ENCODE measurements around the gene GYS1. TPM values are rescaled to one million over a fixed set of nuclear protein-coding genes. Genes with fewer than 3 reads are reported as not detected.

Gene GYS1
- total RNA-seq, 1 donor from 2014 or later, result 17.7 TPM

DNA sequence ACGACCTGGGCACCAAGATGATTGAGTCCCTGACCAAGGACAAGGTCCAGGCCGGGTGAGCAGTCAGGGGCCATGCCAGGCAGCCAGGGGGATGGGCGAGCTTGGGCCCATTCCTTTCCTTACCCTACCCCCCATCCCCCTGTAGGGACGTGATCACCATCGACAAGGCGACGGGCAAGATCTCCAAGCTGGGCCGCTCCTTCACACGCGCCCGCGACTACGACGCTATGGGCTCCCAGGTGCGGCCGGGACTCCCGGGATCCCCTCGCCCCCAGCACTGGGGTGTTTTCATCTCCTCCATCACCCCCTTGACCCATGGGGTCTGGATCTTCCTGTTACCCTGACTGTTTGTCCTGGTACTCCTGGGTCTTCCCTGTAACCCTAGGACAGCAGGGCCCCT, 16.7 kb upstream of the GYS1 start:
- no peaks in the 10 kb centered on the region for H3K36me3 ChIP-seq
- Mint-ChIP-seq H3K27me3 (ENCODE audit: insufficient read depth, low read depth) (no peaks in the 10 kb centered on the region), H3K27ac (no peak overlapping the region), H3K36me3 (peaks cover 13% of the 10 kb centered on the region), H3K4me1 (no peaks in the 10 kb centered on the region), H3K9me3 (no peaks in the 10 kb centered on the region), H3K4me3 (no peak overlapping the region)
- H3K4me3 ChIP-seq, result no peak overlapping the region
- no peak overlapping the region for H2AFZ ChIP-seq (replicated peaks)
- H4K20me1 ChIP-seq (ENCODE audit: low read depth), result no peaks in the 10 kb centered on the region
- TF ChIP-seq, protein P1, sequence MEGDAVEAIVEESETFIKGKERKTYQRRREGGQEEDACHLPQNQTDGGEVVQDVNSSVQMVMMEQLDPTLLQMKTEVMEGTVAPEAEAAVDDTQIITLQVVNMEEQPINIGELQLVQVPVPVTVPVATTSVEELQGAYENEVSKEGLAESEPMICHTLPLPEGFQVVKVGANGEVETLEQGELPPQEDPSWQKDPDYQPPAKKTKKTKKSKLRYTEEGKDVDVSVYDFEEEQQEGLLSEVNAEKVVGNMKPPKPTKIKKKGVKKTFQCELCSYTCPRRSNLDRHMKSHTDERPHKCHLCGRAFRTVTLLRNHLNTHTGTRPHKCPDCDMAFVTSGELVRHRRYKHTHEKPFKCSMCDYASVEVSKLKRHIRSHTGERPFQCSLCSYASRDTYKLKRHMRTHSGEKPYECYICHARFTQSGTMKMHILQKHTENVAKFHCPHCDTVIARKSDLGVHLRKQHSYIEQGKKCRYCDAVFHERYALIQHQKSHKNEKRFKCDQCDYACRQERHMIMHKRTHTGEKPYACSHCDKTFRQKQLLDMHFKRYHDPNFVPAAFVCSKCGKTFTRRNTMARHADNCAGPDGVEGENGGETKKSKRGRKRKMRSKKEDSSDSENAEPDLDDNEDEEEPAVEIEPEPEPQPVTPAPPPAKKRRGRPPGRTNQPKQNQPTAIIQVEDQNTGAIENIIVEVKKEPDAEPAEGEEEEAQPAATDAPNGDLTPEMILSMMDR (IDR thresholded peaks at IDR 0.05), result no peak
- TF ChIP-seq EZH2 (IDR thresholded peaks at IDR 0.05) (no peak), EZH2phosphoT487 (IDR thresholded peaks at IDR 0.05) (no peak)
- H3K4me2 ChIP-seq, result no peak overlapping the region
- H3K9me3 ChIP-seq (ENCODE audit: low read depth), result no peaks in the 10 kb centered on the region
- H3K27me3 ChIP-seq, result no peaks in the 10 kb centered on the region
- no peak overlapping the region for H3K9ac ChIP-seq
- no peak overlapping the region for H3K27ac ChIP-seq
- no peaks in the 10 kb centered on the region for H3K4me1 ChIP-seq
- no peaks in the 10 kb centered on the region for H3F3A ChIP-seq (ENCODE audit: low read depth)
- DNase-seq (ENCODE audit: low spot score), result no peak
- H3K79me2 ChIP-seq (ENCODE audit: low read depth), result no peaks in the 10 kb centered on the region

DNA sequence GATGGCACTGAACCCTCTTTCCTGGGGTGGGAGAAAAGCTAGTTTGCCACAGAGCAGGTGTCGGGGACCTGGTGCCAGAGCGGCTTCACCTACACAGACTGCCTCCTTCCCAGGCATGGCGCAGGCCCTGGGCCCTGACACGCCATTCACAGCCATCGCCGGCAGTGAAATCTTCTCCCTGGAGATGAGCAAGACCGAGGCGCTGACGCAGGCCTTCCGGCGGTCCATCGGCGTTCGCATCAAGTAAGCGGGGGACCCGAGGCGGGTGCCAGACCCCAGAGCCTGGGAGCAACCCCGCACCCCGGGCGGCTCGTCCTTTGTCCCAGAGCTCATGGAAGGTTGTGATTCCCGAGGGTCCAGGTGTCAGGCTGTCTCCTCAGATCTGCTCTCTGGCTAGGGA, 13.8 kb upstream of the GYS1 start:
- no peaks in the 10 kb centered on the region for H3K27me3 ChIP-seq
- H3K27ac ChIP-seq, result no peak overlapping the region
- DNase-seq (ENCODE audit: low spot score), result no peak
- H3K9me3 ChIP-seq (ENCODE audit: low read depth), result no peaks in the 10 kb centered on the region
- no peak overlapping the region for H3K4me2 ChIP-seq
- no peaks in the 10 kb centered on the region for H3K4me1 ChIP-seq
- peaks cover 12% of the 10 kb centered on the region for H3K36me3 Mint-ChIP-seq
- no peaks in the 10 kb centered on the region for H3K79me2 ChIP-seq (ENCODE audit: low read depth)
- H3K27me3 Mint-ChIP-seq (ENCODE audit: insufficient read depth, low read depth), result no peaks in the 10 kb centered on the region
- H3K4me1 Mint-ChIP-seq, result no peaks in the 10 kb centered on the region
- no peak overlapping the region for H2AFZ ChIP-seq (replicated peaks)
- H3K4me3 ChIP-seq, result no peak overlapping the region
- H3K36me3 ChIP-seq, result no peaks in the 10 kb centered on the region
- no peaks in the 10 kb centered on the region for H3K9me3 Mint-ChIP-seq
- no peak overlapping the region for H3K27ac Mint-ChIP-seq
- no peaks in the 10 kb centered on the region for H3F3A ChIP-seq (ENCODE audit: low read depth)
- H3K9ac ChIP-seq, result no peak overlapping the region
- H3K4me3 Mint-ChIP-seq, result no peak overlapping the region
- no peak for TF ChIP-seq EZH2 (IDR thresholded peaks at IDR 0.05)
- TF ChIP-seq, protein P1 (IDR thresholded peaks at IDR 0.05), result no peak
- no peak for TF ChIP-seq EZH2phosphoT487 (IDR thresholded peaks at IDR 0.05)
- no peaks in the 10 kb centered on the region for H4K20me1 ChIP-seq (ENCODE audit: low read depth)

DNA sequence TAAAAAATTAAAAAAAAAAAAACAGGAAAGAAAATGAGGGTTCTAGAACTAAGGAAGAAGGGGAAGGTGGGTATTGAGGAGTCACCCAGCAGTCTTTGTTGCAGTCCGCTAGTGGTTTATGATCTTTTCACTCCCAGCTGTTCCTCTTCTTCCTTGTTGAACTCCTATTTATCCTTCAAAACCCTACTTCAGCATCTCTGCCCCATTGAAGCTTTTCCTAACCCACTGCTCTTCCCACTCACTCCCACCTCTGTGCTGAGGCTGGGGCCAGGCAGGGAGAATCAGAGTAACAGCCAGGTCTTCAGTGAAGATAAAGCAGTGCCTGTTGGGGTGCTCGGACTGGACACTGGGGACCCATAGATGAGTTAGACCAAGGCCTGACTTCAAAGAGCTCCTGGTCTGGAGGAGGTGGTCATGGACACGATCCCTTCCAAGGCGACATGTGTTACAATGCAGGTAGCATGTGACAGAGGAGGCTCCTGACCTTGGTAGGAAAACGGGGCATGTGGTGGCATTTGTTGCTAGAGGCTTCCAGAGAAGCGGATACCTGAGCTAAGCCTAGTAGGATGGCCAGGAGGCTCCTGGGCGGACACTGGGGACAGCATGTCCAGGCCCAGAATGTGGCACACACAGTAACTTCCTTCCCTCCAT, 12.0 kb upstream of the GYS1 start:
- H3K4me2 ChIP-seq, result no peak overlapping the region
- Mint-ChIP-seq H3K9me3 (no peaks in the 10 kb centered on the region), H3K4me3 (no peak overlapping the region), H3K27ac (no peak overlapping the region), H3K36me3 (peaks cover 9% of the 10 kb centered on the region), H3K4me1 (peaks cover under 1% of the 10 kb centered on the region), H3K27me3 (ENCODE audit: insufficient read depth, low read depth) (peaks cover 2% of the 10 kb centered on the region)
- H3K4me3 ChIP-seq, result no peak overlapping the region
- TF ChIP-seq EZH2phosphoT487 (IDR thresholded peaks at IDR 0.05) (no peak), EZH2 (IDR thresholded peaks at IDR 0.05) (no peak)
- TF ChIP-seq, protein P1 (IDR thresholded peaks at IDR 0.05), result no peak
- no peaks in the 10 kb centered on the region for H3K27me3 ChIP-seq
- no peaks in the 10 kb centered on the region for H4K20me1 ChIP-seq (ENCODE audit: low read depth)
- H2AFZ ChIP-seq (replicated peaks), result no peak overlapping the region
- H3K9ac ChIP-seq, result no peak overlapping the region
- no peaks in the 10 kb centered on the region for H3K4me1 ChIP-seq
- no peak overlapping the region for H3K27ac ChIP-seq
- no peaks in the 10 kb centered on the region for H3K36me3 ChIP-seq
- no peaks in the 10 kb centered on the region for H3K9me3 ChIP-seq (ENCODE audit: low read depth)
- no peak for DNase-seq (ENCODE audit: low spot score)
- peaks cover under 1% of the 10 kb centered on the region for H3F3A ChIP-seq (ENCODE audit: low read depth)
- H3K79me2 ChIP-seq (ENCODE audit: low read depth), result peaks cover 7% of the 10 kb centered on the region

All from neural progenitor cell (in vitro differentiated cells).